ENCODE measurements around the gene PRR5L.
A peak's percentile ranks its signal among the peaks of the same experiment; 100 is the strongest.

Gene PRR5L

GRCh38 chr11:36373016-36374010, 77.2 kb downstream of the PRR5L start:
- DNase-seq (ENCODE audit: extremely low spot score, insufficient read length, low read depth), result no peak
- FAIRE-seq, result no peak

- DNase-seq (ENCODE audit: extremely low spot score, insufficient read length, low read depth) (no peak), FAIRE-seq (no peak)
Observed at GRCh38 chr11:36374726-36375125, 78.6 kb downstream of the PRR5L start.

- DNase-seq (ENCODE audit: extremely low spot score, insufficient read length, low read depth) (no peak), FAIRE-seq (no peak)
Observed at GRCh38 chr11:36375353-36376008, 79.4 kb downstream of the PRR5L start.

- FAIRE-seq (no peak), DNase-seq (ENCODE audit: extremely low spot score, insufficient read length, low read depth) (no peak)
Observed at GRCh38 chr11:36376009-36376887, 80.2 kb downstream of the PRR5L start.

GRCh38 chr11:36376888-36377758, 81.0 kb downstream of the PRR5L start:
- no peak for FAIRE-seq
- DNase-seq (ENCODE audit: extremely low spot score, insufficient read length, low read depth), result no peak

- DNase-seq (ENCODE audit: extremely low spot score, insufficient read length, low read depth) (no peak), FAIRE-seq (no peak)
Observed at GRCh38 chr11:36377759-36378564, 81.9 kb downstream of the PRR5L start.

- FAIRE-seq (no peak), DNase-seq (ENCODE audit: extremely low spot score, insufficient read length, low read depth) (no peak)
Observed at GRCh38 chr11:36379653-36380052, 83.6 kb downstream of the PRR5L start.

- FAIRE-seq (peak; percentile 49), DNase-seq (ENCODE audit: extremely low spot score, insufficient read length, low read depth) (no peak)
Observed at GRCh38 chr11:36380296-36381014, 84.4 kb downstream of the PRR5L start.

- FAIRE-seq, result no peak
- DNase-seq (ENCODE audit: extremely low spot score, insufficient read length, low read depth), result no peak
Observed at GRCh38 chr11:36381015-36381360, 84.9 kb downstream of the PRR5L start.

GRCh38 chr11:36383195-36383594, 87.1 kb downstream of the PRR5L start:
- FAIRE-seq, result no peak
- DNase-seq (ENCODE audit: extremely low spot score, insufficient read length, low read depth), result no peak

- DNase-seq (ENCODE audit: extremely low spot score, insufficient read length, low read depth), result no peak
- FAIRE-seq, result no peak
Observed at GRCh38 chr11:36385121-36385970, 89.3 kb downstream of the PRR5L start.

GRCh38 chr11:36386411-36386810, 90.3 kb downstream of the PRR5L start:
- FAIRE-seq, result no peak
- DNase-seq (ENCODE audit: extremely low spot score, insufficient read length, low read depth), result no peak

GRCh38 chr11:36388071-36388470, 92.0 kb downstream of the PRR5L start:
- DNase-seq (ENCODE audit: extremely low spot score, insufficient read length, low read depth), result no peak
- no peak for FAIRE-seq

GRCh38 chr11:36388951-36389350, 92.9 kb downstream of the PRR5L start:
- no peak for FAIRE-seq
- no peak for DNase-seq (ENCODE audit: extremely low spot score, insufficient read length, low read depth)

- FAIRE-seq (no peak), DNase-seq (ENCODE audit: extremely low spot score, insufficient read length, low read depth) (no peak)
Observed at GRCh38 chr11:36389811-36390210, 93.7 kb downstream of the PRR5L start.

GRCh38 chr11:36390963-36391471, 94.9 kb downstream of the PRR5L start:
- FAIRE-seq (no peak), DNase-seq (ENCODE audit: extremely low spot score, insufficient read length, low read depth) (no peak)

- no peak for DNase-seq (ENCODE audit: extremely low spot score, insufficient read length, low read depth)
- FAIRE-seq, result no peak
Observed at GRCh38 chr11:36392196-36392595, 96.1 kb downstream of the PRR5L start.
